AG09309 (cell line): ENCODE data around the gene KIF1B.
"Not testable (repeated sequence)": the region's sequence is repeated elsewhere in the genome, so short reads cannot be mapped to it uniquely, and the experiment has no call there.

Experiments
- DNase-seq: peaks from one replicate; pipeline ENCODE4 v3.0.0-alpha.2; 2010; ENCODE audit warnings: low read depth
- H3K4me3 ChIP-seq: 2 replicates; pipeline ENCODE4 v1.5.1; 2011; ENCODE audit warnings: mild to moderate bottlenecking, low read depth, low read length, moderate library complexity; ENCODE audit not compliant: control insufficient read depth
- TF ChIP-seq, protein P1 (sequence below): IDR thresholded peaks from 2 replicates; pipeline ENCODE4 v1.5.1; 2011; ENCODE audit warnings: mild to moderate bottlenecking, low read depth, low read length, inconsistent platforms; ENCODE audit not compliant: insufficient read depth, control insufficient read depth; ENCODE audit errors: missing control alignments

Gene KIF1B

DNA sequence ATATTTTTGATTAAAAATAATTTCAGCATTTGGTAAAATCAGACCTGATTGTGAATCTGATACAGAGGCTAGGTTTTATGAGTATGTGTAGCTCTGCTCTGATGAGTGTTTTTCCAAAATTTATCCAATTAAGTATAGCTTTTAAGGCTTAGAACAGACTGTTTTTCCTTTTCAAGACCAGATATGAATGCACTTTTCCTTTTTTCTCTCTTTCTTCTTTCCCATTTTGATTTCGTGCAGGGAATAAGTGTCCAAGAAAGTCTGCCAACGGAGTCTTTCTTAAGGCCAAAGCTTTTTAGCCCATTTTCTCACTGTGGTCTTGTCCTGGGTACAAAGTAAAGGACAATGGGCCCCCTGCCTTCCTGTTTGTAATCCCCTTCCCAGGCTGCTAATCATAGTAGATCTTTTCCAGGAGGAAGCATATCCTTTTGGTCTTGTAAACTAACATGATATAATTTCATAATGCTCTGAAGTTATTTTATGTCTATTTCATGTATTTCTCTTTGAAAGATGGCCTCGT, 2.9 kb downstream of the KIF1B start:
- TF ChIP-seq, protein P1, sequence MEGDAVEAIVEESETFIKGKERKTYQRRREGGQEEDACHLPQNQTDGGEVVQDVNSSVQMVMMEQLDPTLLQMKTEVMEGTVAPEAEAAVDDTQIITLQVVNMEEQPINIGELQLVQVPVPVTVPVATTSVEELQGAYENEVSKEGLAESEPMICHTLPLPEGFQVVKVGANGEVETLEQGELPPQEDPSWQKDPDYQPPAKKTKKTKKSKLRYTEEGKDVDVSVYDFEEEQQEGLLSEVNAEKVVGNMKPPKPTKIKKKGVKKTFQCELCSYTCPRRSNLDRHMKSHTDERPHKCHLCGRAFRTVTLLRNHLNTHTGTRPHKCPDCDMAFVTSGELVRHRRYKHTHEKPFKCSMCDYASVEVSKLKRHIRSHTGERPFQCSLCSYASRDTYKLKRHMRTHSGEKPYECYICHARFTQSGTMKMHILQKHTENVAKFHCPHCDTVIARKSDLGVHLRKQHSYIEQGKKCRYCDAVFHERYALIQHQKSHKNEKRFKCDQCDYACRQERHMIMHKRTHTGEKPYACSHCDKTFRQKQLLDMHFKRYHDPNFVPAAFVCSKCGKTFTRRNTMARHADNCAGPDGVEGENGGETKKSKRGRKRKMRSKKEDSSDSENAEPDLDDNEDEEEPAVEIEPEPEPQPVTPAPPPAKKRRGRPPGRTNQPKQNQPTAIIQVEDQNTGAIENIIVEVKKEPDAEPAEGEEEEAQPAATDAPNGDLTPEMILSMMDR: no peak
- DNase-seq: no peak
- H3K4me3 ChIP-seq: no peak overlapping the region

DNA sequence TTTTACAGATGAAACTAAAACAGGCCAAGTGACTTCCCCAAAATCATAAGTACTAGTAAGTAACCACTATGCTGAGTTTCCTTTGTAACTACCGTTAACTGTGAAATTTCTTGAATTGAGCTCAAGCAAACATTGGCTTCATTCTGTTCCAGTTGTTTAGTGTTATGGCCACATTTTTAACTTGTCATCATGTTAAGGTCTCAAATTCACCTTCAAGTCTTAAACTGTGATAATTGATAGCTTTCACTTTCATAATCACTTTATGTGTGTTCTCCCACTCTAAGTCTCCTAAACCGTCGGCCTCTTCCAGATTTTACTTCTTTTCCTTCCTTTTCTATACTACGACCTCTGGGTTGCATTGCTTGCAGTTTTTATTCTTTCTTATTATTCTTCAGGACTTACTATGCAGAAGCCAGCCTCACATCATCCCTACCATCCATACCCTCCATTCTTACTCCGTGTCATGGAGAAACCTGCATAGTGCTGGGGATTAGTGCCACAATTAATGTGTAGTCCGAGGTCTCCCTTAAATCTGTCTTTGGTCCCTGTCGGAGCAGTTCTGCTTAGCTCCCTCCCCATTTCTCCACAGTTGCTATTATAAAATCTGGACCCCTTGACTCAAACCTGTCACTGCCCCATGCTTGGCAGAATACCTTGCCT, 5.8 kb downstream of the KIF1B start:
- TF ChIP-seq, protein P1: no peak
- H3K4me3 ChIP-seq: no peak overlapping the region
- DNase-seq: no peak

DNA sequence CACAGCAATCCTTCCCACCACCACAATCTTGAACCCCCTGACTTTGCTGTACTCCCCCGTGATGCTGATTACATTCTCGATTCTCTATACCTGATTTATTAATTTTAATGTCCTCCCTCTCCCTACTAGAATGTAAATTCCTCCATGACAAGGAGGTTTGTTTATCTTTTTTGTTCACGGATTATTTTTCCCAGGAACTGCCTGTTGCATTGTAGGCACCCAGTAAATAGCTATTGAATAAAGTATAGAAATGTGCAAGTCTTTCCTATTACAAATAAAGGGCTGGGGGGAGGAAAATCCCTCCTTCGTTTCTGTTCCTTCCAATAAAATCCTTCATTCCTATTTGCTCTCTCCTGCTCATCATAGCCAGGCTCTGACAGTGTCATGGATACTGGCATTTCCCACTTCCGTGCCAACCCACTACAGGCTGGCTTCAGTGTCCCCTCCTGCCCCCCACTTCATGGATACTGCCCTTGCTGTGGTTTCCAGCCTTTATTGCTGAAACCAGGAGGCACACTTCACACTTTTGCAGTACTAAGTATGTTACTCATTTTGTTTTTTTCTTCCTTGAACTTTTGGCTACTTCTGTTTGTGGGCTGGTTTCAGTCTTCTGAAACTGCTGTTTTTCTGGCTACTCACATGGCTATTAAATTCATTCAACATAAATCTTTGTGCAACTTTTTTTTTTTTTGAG, 7.5 kb downstream of the KIF1B start:
- no peak overlapping the region for H3K4me3 ChIP-seq
- DNase-seq: no peak
- TF ChIP-seq, protein P1: no peak

DNA sequence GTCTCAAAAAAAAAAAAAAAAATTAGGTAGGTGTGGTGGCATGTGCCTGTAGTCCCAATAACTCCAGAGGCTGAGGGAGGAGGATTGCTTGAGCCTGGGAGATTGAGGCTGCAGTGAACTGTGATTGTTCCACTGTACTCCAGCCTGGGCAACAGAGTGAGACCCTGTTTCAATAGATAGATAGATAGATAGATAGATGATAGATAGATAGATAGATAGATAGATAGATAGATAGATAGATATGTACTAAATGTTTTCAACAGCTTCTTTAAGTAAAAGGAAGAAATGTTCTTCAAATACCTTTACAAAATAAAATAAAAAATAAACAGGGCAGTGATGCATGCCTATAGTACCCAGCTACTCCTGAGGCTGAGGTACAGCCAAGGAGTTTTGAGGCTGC, 9.8 kb downstream of the KIF1B start:
- TF ChIP-seq, protein P1: no peak
- no peak for DNase-seq
- no peak overlapping the region for H3K4me3 ChIP-seq

DNA sequence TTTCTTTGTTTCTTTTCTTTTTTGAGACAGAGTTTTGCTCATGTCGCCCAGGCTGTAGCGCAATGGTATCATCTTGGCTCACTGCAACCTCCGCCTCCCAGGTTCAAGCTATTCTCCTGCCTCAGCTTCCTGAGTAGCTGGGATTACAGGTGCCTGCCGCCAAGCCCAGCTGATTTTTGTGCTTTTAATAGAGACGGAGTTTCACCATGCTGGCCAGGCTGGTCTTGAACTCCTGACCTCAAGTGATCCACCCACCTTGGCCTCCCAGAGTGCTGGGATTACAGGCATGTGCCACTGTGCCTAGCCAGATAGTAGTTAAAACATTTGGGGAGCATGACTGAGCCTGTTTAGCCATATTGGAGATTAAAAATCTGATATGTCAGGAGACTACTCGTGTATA, 10.3 kb downstream of the KIF1B start:
- not testable (repeated sequence) for H3K4me3 ChIP-seq, DNase-seq

GRCh38 chr1:10225573-10225972, 15.2 kb downstream of the KIF1B start:
- peak; percentile 33 for DNase-seq
- TF ChIP-seq, protein P1: no peak
- no peak overlapping the region for H3K4me3 ChIP-seq

DNA sequence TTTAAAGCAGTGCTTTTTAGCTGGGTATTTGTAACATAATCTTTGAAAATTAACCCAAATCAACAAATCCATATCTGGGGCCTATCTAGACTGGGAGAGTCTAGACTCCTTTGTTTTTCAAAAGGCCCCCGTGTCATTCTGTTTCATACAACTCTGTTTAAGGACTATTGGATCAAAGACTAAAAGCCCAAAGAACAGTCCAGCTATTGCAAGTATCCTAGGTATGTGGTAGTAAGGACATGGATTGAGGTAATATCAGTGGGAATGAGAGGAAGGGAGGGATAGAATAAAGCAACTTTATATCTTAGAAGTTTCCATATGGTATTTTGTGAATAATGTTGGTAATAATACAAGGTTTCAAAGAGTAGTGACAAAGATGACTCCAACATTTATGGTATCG, 18.2 kb downstream of the KIF1B start:
- DNase-seq: no peak
- no peak overlapping the region for H3K4me3 ChIP-seq
- TF ChIP-seq, protein P1: no peak
